Suppressor macrophage (primary cell): ENCODE results near the gene NMUR1.

ENCODE experiments used
- DNase-seq, 4 experiments: peaks; one replicate each; pipeline ENCODE4 v3.0.0-alpha.2; 2020 to 2022

The NMUR1 gene

GRCh38 chr2:231552752-231553151 is 22.5 kb upstream of the NMUR1 start:
- DNase-seq, result no peak

GRCh38 chr2:231549446-231550239 is 19.4 kb upstream of the NMUR1 start:
- no peak for DNase-seq

DNA sequence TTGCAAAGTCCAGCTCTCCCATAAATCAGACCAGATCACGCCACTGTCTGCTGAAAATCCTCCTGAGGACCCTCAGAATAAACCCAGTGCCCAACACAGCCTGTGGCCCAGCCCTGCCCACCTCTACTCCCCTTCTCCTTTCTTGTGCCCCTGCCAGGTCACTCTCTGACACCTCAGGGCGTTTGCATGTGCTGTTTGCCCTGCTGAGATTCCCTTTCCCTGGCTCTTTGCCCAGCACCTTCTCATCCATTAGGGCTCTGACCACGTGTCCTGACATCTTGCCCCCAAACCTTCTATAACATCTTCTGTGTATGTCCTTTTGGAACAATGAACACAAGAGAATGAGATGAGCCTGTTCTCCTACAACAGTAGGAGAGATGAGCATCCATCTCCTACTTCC is 18.5 kb upstream of the NMUR1 start:
- DNase-seq, result no peak

- DNase-seq, result no peak
Observed at GRCh38 chr2:231547315-231548110, 17.3 kb upstream of the NMUR1 start.

GRCh38 chr2:231546014-231546715 is 15.9 kb upstream of the NMUR1 start:
- DNase-seq, result no peak

DNA sequence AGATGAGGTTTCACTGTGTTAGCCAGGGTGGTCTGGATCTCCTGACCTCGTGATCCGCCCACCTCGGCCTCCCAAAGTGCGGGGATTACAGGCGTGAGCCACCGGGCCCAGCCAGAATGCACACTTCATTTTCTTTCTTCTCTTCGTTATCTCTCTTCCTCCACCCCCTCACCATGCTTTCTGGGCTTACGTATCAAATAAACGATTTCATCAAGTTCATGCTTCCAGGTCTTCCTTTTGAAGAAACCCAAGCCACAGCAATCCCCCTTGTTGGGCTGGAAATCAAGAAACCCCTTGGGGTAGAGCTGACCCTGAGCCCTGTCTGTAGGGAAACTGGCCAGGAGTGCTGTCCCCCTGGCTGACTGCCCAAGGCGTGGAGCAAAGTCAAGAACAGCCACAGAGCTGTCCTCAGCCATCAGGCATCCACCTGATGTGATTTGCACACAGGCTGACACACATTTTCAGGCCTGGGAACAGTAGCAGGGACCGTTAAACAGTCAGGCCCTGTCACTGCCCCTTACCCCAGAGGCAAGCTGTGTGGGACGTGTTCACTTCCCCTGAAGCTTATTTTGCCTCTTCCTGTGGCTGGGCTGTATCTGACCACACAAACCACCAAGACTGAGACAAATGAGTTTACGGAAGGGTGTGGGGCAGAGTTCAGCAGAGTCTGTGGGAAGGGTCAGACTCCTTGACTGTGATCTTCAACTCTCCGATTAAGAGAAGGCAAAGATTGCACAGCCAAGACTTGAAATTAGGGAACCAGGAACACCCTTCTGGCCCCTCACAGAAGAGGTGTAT is 15.1 kb upstream of the NMUR1 start:
- peak; percentile 90 to 96 (median 92) for DNase-seq

GRCh38 chr2:231542136-231542535 is 11.9 kb upstream of the NMUR1 start:
- peak in 2 of 4 experiments; percentile 17 to 77 for DNase-seq

DNA sequence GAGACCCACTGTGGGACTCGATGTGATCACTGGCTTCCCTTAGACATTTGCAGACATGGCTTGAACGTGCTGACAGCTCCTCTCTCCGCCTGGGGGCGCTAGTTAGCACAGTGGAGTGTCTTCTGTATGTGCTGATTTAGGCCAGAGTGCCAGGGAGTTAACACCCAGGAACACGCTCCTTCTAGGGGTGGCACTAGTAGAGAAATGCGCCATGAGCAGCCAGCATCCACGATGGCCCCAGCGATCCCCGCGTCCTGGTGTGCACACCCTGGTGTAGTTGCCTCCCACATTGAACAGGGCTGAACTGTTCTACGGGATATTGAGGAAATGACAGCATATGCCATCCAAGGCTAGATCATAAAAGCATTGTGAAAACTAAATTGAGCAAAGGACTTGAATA is 11.4 kb upstream of the NMUR1 start:
- DNase-seq, result peak in 3 of 4 experiments; percentile 26 to 71 (median 53)

- DNase-seq, result no peak
Observed at GRCh38 chr2:231539991-231540390, 9.7 kb upstream of the NMUR1 start.

- DNase-seq, result no peak
Observed at GRCh38 chr2:231535961-231536360, 5.7 kb upstream of the NMUR1 start.

- DNase-seq, result no peak
Observed at GRCh38 chr2:231533777-231534125, 3.5 kb upstream of the NMUR1 start.

DNA sequence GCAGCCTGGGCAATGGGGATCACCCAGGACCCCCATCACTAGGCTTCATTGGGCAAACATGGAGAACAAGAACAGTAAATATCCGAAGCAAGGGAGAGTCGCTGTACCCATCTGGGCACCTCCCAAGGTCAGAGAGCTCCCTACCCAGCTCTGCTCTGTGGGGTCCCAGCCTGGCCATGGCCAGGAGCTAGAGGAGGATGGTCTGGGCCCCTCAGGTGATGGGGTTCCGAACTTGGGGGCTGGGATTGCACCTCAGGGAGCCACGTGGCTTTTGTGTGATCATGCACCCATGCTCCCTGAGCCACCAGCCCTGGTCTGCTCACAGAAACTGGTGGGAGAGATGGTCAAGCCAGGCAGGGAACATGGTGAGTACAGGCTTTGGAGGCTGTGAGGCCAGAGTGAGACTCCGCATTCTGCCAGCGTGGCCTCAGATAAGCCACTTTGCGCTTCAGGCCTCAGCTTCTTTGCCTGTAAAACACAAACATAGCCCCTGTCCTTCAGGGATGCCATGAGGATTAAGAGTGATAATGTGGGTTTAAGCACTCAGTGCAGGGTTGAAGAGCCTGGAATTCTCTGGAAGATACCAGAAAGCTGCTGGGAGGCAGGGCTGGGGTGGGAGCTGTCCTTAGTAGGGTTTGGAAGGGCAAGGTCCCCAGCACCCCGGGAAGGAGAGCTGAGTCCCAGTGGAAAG is 3.0 kb upstream of the NMUR1 start:
- DNase-seq, result no peak

- DNase-seq, result no peak
Observed at GRCh38 chr2:231532756-231533035, 2.5 kb upstream of the NMUR1 start.

- DNase-seq, result no peak
Observed at GRCh38 chr2:231531883-231532755, 1.9 kb upstream of the NMUR1 start.

- no peak for DNase-seq
Observed at GRCh38 chr2:231531466-231531865, 1.2 kb upstream of the NMUR1 start.

- no peak for DNase-seq
Observed at GRCh38 chr2:231528636-231529030, 1.6 kb downstream of the NMUR1 start.

- no peak for DNase-seq
Observed at GRCh38 chr2:231527955-231528635, 2.1 kb downstream of the NMUR1 start.

- no peak for DNase-seq
Observed at GRCh38 chr2:231527091-231527395, 3.2 kb downstream of the NMUR1 start.

DNA sequence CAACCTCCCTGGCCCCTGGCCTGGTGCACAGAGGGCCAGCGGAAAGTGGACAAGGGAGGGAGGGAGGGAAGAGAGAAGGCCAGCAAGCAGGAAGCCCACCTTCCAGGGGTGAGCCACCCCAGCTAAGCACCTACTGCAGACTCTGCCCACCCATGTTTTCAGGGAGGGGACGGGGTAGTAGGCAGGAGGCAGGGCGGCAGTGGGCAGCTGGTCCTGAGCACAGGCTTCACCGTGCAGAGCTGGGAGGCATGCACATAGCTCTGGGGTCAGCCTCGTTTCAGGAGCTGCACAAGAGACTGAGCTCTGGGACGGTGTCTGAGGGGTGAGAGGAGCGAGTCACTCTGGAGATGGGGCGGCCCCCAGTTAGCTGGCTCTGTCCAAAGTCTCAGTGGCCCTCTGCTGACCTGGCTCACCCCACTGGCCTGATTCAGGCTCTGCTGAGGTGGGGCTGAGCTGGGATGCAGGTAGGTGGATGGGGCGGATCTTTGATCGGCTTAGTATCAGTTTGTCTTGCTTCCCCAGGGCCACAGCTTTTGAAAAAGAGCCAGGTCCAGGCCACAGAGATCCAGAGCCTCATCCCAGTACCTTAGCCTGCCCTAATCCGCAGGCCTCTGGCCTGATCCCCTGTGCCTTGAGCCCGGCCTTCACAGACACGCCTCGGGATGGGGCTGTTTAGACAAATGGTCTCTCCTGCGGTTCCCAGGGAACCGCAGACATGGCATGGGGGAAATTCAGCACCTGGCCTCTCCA is 3.7 kb downstream of the NMUR1 start:
- DNase-seq, result no peak
